Measurements from ENCODE around the gene DDIT4.

DDIT4 gene

DNA sequence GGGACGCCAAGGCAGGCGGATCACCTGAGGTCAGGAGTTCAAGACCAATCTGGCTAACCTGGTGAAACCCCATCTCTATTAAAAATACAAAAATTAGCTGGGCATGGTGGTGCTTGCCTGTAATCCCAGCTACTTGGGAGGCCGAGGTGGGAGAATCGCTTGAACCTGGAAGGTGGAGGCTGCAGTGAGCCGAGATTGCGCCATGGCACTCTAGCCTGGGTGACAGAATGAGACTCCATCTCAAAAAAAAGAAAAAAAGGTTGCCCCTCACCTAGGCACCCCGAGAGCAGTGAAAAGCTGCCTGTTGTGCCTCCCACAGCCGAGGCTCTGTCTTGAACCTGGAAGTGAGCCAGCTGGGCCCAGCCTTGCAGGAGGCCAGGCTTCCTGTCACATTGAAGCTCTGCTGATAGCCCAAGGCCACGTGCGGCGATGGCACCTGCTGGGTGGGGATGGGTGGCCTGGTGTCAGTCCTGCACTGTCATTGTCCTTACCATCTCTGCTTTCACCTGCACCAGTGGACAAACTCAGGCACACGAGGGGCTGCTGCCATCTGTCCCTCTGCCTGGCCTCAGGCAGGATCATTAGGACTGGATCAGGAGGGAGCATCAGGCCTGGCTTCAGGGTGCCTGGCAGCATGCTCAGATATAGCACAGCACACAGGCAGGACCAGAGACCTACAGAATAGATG is 43.2 kb downstream of the DDIT4 start:
- ATAC-seq (no peak), DNase-seq (peak; percentile 63)

DNA sequence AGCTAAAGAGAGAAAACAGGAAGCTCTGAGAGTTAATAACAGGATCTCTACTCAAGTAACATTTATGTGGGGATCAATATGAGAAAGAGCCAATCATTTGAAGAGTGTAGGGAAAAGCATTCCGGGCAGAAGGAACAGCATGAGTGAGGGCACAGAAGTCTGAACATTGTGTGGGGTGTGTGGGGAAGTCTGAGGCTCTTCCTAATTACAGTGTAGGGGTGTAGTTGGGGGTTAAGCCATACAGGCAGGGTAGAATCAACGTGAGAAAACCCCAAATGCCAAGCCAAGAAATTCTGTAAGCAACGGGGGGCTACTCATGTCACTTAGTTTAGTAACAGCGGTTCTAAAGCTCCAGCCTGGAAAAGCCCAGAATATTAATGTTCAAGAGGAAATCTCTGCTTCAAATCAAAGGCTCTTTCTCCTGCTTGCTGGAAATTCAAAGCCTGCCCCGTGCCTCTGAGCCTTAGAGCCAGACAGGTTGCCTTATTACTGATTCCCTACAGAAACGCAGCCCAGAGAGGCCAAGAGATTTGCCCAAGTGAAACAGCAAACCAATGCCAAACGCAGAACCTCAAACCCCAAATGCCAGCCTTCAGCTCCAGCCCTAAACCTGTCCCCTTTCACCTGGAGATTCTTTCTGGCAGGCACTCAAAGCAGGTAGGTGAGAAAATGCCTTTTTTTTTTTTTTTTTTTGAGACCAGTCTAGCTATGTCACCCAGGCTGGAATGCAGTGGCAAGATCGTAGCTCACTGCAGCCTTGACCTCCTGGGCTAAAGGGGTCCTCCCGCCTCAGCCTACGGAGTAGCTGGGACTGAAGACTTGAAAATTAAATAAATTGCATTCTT is 44.9 kb downstream of the DDIT4 start:
- no peak for DNase-seq
- no peak for ATAC-seq

- DNase-seq (peak; percentile 92), ATAC-seq (peak; percentile 56)
Observed at GRCh38 chr10:72319416-72320254, 45.9 kb downstream of the DDIT4 start.

DNA sequence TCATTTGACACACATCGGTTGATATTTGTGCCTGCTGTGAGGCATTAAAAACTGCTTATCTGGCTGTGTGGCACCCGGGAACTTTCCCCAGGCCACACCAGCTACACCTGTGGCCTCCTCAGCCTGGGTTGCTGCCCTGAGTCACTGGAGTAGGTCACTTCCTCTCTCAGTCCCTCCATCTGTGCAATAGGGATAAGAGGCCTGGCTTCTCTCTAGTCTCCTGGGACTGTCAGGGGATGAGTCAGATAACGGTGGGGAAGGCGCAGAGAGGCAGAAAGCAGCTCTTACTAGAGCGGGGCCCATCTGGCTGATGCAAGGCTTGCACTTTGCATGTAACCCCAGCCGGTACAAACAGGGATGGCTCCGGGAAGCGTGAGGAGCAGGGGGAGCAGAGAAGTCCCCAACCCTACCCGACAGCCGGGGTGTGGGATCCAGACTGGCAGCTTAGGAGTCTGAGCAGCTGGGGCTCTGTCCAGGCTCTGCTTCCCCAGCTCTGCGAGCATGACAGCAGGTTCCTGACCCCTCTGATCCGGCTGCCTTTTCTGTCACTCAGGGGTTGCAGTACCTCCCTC is 47.0 kb downstream of the DDIT4 start:
- DNase-seq (peak; percentile 81), ATAC-seq (peak; percentile 80)

DNA sequence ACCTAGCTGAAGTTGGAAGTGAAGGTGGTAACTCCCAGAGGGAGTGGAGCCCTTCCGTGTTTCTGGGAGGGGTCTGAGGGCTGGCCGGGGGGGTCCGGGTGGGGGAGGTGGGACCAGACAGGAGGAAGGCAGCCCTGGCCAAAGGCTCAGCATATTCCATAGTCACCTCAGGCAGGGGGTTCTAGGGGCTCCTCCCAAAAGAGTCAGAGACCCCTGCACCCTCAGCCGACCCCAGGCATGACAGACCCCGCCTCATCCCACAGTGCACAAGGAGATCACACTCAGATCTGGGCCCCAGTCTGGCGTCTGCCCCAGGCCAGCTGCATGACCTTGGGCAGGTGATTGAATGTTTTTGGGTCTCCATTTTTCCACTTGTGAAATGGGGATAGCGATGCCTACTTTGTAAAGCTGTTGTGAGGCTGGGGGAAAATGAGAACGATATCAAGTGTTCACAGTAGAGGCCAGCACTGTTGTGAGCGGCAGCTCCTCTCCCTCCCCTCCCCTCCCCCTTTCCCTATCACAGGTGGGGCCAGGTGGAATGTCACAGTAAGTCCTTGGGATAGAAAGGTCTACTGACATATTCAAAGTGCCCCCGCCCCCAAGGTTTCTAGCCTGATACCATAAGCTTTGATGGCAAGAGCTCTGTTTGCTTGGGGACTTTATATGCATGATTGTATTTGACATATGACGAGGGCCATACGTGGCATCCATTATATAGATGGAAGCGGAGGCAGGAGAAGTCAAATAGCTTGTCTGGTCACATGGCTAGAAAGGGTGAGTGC is 47.7 kb downstream of the DDIT4 start:
- peak; percentile 51 for DNase-seq
- no peak for ATAC-seq

- DNase-seq (no peak), ATAC-seq (no peak)
Observed at GRCh38 chr10:72322030-72322279, 48.2 kb downstream of the DDIT4 start.

DNA sequence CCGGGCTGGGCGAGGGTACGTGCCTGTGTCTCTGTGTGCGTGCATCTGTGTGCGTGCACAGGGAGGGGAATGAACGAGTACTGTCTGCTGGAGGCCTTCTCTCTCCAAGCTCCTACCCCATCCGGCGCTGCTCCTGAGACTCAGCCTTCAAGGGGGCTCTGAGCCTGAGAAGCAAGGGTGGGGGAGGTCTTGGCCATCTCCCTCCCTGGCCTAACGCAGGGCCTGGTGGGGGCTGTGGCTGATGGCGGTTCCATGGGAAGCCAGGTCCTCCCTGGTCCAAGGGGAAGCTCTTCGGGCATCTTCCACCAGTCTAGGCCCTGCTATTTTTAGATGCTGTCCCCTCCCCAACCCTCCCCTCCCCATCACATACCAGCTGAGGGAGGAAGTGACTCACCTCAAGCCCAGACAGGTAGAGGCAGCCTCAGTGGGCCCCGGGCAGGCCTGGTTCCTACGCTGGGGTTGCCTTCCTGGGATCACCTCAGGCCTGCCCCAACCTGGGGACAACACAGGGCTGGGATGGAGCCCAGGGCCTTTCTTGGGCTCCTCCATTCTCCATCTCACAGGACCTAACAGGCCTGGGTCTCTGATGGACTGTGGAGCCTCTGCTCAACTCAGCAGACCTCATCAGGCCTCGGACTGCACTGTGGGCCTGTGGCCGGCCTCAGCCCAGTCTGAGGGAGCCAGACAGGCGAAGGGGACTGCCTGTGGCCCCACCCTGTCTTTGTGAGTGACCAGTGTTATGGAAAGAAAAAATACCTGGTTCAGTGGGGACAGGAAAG is 48.7 kb downstream of the DDIT4 start:
- DNase-seq, result peak; percentile 66
- no peak for ATAC-seq

GRCh38 chr10:72323108-72323749 is 49.5 kb downstream of the DDIT4 start:
- ATAC-seq (no peak), DNase-seq (no peak)

GRCh38 chr10:72323771-72324191 is 50.1 kb downstream of the DDIT4 start:
- DNase-seq (no peak), ATAC-seq (no peak)
